AG09309 (cell line): Measurements from ENCODE around the gene UGT1A1.

Source experiments
- DNase-seq: peaks from one replicate; pipeline ENCODE4 v3.0.0-alpha.2; 2010; ENCODE audit warnings: low read depth
- H3K4me3 ChIP-seq: 2 replicates; pipeline ENCODE4 v1.5.1; 2011; ENCODE audit warnings: mild to moderate bottlenecking, low read depth, low read length, moderate library complexity; ENCODE audit not compliant: control insufficient read depth
- CTCF ChIP-seq: IDR thresholded peaks from 2 replicates; pipeline ENCODE4 v1.5.1; 2011; ENCODE audit warnings: mild to moderate bottlenecking, low read depth, low read length, inconsistent platforms; ENCODE audit not compliant: insufficient read depth, control insufficient read depth; ENCODE audit errors: missing control alignments

Gene UGT1A1

GRCh38 chr2:233816334-233816733 lies 56.3 kb downstream of the UGT1A1 start:
- DNase-seq = no peak
- no peak for TF ChIP-seq CTCF
- no peak overlapping the region for H3K4me3 ChIP-seq

- no peak for TF ChIP-seq CTCF
- H3K4me3 ChIP-seq = no peak overlapping the region
- no peak for DNase-seq
Measured at GRCh38 chr2:233816771-233817170, 56.7 kb downstream of the UGT1A1 start.

- no peak for TF ChIP-seq CTCF
- no peak overlapping the region for H3K4me3 ChIP-seq
- DNase-seq = peak; percentile 21
Measured at GRCh38 chr2:233817361-233817911, 57.4 kb downstream of the UGT1A1 start.

- no peak for DNase-seq
- no peak for TF ChIP-seq CTCF
- no peak overlapping the region for H3K4me3 ChIP-seq
Measured at GRCh38 chr2:233817995-233818638, 58.0 kb downstream of the UGT1A1 start.

- H3K4me3 ChIP-seq = no peak overlapping the region
- DNase-seq = no peak
- no peak for TF ChIP-seq CTCF
Measured at GRCh38 chr2:233818639-233819621, 58.9 kb downstream of the UGT1A1 start.

GRCh38 chr2:233819884-233820773 lies 60.1 kb downstream of the UGT1A1 start:
- H3K4me3 ChIP-seq = no peak overlapping the region
- no peak for DNase-seq
- TF ChIP-seq CTCF = no peak
